Tibial nerve (tissue), 4 donors: ENCODE data around the gene CEL. TPM values are rescaled to one million over a fixed set of nuclear protein-coding genes. Genes with fewer than 3 reads are reported as not detected.
"Not testable (repeated sequence)": the region's sequence is repeated elsewhere in the genome, so short reads cannot be mapped to it uniquely, and the experiment has no call there.

Source experiments
- DNase-seq, 2 donors: peaks; one replicate each; pipeline ENCODE4 v3.0.0-alpha.2; 2019; ENCODE audit warnings: low spot score in 2 of 2
- H3K27ac ChIP-seq, 4 donors: fragments of 200-600 bp; sonication (generic) in 3 of 4; one replicate each; pipeline ENCODE4 v1.5.1; 2017 to 2019; ENCODE audit warnings: mild to moderate bottlenecking in 1 of 4
- H3K27me3 ChIP-seq, 2 donors: fragments of 200-600 bp; sonication (generic) in 1 of 2; one replicate each; pipeline versions ENCODE4 v1.5.1 to v1.6.0; 2017 to 2019
- H3K36me3 ChIP-seq, 3 donors: fragments of 200-600 bp; sonication (generic); one replicate each; pipeline ENCODE4 v1.5.1; 2018 to 2019
- H3K4me1 ChIP-seq, 4 donors: fragments of 200-600 bp; sonication (generic) in 3 of 4; one replicate each; pipeline ENCODE4 v1.5.1; 2017 to 2019
- H3K4me3 ChIP-seq, 4 donors: fragments of 200-600 bp; sonication (generic) in 3 of 4; one replicate each; pipeline ENCODE4 v1.5.1; 2017 to 2019; ENCODE audit warnings: mild to moderate bottlenecking in 1 of 4, moderate library complexity in 1 of 4
- H3K9me3 ChIP-seq, 4 donors: fragments of 200-600 bp; sonication (generic) in 3 of 4; one replicate each; pipeline ENCODE4 v1.5.1; 2017 to 2019
- EP300 ChIP-seq, 2 donors: sonication (generic); formaldehyde crosslinking; IDR thresholded peaks; one replicate each; pipeline ENCODE4 v1.6.1; 2017; ENCODE audit warnings: antibody characterized with exemption in 2 of 2, mild to moderate bottlenecking in 1 of 2
- POLR2A ChIP-seq, 2 donors: fragments of 450-650 bp; IDR thresholded peaks; one replicate each; pipeline ENCODE4 v1.6.1; 2017; ENCODE audit warnings: antibody characterized with exemption in 2 of 2, mild to moderate bottlenecking in 2 of 2, moderate library complexity in 2 of 2
- WGBS, 2 donors: methylation state at CpG; one replicate each; pipeline ENCODE4 v1.1.5; 2018; 5-methylcytosine and 5-hydroxymethylcytosine counted together
- total RNA-seq, 4 donors: library from RNA; depleted of rRNA; stranded (reverse); fragments of >200 nt; gene quantifications; one replicate each; pipeline ENCODE4 v1.1.0, GENCODE V29; 2016
- TF ChIP-seq, protein P1 (sequence below), 5 experiments: fragments of 200-600 bp in 3 of 5; fragments of 450-650 bp in 2 of 5; sonication (generic) in 3 of 5; IDR thresholded peaks; one replicate each; pipeline ENCODE4 v1.5.1; 2016 to 2019; ENCODE audit warnings: antibody characterized with exemption in 5 of 5, mild to moderate bottlenecking in 3 of 5, moderate library complexity in 2 of 5

Gene CEL
- total RNA-seq, 4 donors from 2014 or later, result 1.7 to 10.5 (median 2.6) TPM

DNA sequence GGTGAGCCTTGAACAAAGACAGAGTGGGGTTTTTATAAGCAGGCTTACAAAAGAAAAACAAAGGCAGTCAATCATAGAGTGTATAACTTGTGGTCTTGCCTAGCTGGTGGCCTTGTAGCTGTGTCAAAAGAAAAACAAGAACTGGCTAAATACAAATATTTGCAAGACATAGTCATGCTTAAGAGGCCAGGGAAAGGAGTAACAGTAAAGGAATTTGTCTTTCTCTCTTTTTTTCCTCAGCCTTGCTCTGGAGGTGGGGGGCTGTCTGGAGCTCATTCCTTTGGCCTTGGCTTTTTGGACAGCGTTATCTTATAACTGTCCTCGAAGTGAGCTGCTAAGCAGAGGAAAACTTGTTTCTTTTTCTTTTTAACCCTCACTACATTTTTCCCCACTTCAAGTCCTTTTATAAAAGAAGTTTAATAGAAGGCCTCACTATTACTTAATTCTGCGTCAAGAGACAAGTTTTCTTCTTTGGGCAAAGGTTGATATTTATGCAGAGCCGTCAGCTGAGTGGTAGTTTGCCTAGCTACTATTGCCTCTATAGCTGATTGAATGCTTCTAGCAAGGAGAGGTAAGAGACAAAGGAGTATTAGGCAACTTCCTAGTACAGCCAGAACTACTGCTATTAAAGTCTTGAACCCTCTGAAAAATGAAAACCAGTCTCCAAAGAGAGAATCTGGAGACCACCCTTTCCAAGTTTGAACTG lies 14.3 kb downstream of the CEL start:
- H3K4me3 ChIP-seq, result no peak overlapping the region
- H3K4me1 ChIP-seq, result no peaks in the 10 kb centered on the region
- H3K27ac ChIP-seq, result no peak overlapping the region
- DNase-seq, result no peak
- no peaks in the 10 kb centered on the region for H3K9me3 ChIP-seq
- TF ChIP-seq, protein P1, sequence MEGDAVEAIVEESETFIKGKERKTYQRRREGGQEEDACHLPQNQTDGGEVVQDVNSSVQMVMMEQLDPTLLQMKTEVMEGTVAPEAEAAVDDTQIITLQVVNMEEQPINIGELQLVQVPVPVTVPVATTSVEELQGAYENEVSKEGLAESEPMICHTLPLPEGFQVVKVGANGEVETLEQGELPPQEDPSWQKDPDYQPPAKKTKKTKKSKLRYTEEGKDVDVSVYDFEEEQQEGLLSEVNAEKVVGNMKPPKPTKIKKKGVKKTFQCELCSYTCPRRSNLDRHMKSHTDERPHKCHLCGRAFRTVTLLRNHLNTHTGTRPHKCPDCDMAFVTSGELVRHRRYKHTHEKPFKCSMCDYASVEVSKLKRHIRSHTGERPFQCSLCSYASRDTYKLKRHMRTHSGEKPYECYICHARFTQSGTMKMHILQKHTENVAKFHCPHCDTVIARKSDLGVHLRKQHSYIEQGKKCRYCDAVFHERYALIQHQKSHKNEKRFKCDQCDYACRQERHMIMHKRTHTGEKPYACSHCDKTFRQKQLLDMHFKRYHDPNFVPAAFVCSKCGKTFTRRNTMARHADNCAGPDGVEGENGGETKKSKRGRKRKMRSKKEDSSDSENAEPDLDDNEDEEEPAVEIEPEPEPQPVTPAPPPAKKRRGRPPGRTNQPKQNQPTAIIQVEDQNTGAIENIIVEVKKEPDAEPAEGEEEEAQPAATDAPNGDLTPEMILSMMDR (IDR thresholded peaks at IDR 0.05), result no peak
- TF ChIP-seq POLR2A (IDR thresholded peaks at IDR 0.05) (no peak), EP300 (IDR thresholded peaks at IDR 0.05) (no peak)
- 59 to 62% methylated on average over 4 of the region's 4 CpGs for WGBS, 2 donors
- no peaks in the 10 kb centered on the region for H3K27me3 ChIP-seq
- no peaks in the 10 kb centered on the region for H3K36me3 ChIP-seq

DNA sequence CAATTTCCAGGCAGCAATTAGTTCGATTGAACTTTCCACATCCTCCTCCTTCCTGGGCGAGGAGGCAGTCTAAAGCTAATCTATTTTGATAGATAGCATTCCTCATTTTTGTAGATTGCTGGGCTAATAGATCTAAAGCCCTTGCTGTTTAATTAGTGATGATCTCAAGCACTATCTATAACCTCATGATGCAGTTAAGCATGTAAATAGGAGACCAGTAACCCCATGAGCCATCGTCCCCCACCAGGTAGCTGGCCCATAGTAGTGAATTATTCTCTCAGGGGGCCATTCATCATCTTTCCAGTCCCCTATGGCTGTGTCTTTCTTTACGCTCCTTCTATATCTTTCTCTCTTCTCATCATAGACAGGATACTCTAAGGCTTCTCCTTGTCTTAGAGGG lies 14.9 kb downstream of the CEL start:
- TF ChIP-seq, protein P1 (IDR thresholded peaks at IDR 0.05), result no peak
- TF ChIP-seq POLR2A (IDR thresholded peaks at IDR 0.05) (no peak), EP300 (IDR thresholded peaks at IDR 0.05) (no peak)
- no peak for DNase-seq
- Histone ChIP-seq H3K9me3 (no peaks in the 10 kb centered on the region), H3K4me1 (no peaks in the 10 kb centered on the region), H3K27me3 (no peaks in the 10 kb centered on the region), H3K27ac (no peak overlapping the region), H3K36me3 (no peaks in the 10 kb centered on the region), H3K4me3 (no peak overlapping the region)
- WGBS, 2 donors, result 86 to 89% methylated on average over 4 of the region's 4 CpGs

GRCh38 chr9:133078486-133078885 lies 16.7 kb downstream of the CEL start:
- WGBS, 2 donors, result 87 to 95% methylated on average over 10 to 14 of the region's 14 CpGs
- no peak for DNase-seq
- Histone ChIP-seq H3K36me3 (no peaks in the 10 kb centered on the region), H3K27me3 (no peaks in the 10 kb centered on the region), H3K9me3 (no peaks in the 10 kb centered on the region), H3K4me1 (no peaks in the 10 kb centered on the region), H3K27ac (no peak overlapping the region), H3K4me3 (no peak overlapping the region)
- TF ChIP-seq POLR2A (IDR thresholded peaks at IDR 0.05), result no peak
- TF ChIP-seq, protein P1 (IDR thresholded peaks at IDR 0.05), result no peak
- TF ChIP-seq EP300 (IDR thresholded peaks at IDR 0.05), result no peak

DNA sequence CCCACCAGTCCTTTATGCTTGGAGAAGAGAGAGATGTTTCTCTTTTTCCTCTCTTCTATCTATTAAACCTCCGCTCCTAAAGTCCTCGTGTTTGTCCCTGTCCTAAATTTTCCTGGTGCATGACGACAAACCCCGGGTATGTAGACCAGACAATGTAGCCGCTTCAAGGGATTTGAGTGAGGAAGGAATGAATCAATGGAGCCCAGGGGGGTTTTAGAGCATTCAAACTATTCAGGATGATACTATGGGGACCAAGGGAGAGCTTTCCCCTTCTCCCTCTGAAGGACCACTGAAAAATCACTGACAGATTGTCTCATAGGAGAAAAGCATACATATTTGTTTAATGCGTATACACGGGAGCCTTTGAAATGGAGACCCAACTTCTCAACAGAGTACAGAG lies 18.4 kb downstream of the CEL start:
- Histone ChIP-seq H3K27me3 (no peaks in the 10 kb centered on the region), H3K4me1 (no peaks in the 10 kb centered on the region), H3K4me3 (no peak overlapping the region), H3K9me3 (no peaks in the 10 kb centered on the region), H3K27ac (no peak overlapping the region), H3K36me3 (no peaks in the 10 kb centered on the region)
- WGBS, 2 donors, result 61 to 67% methylated on average over 7 of the region's 7 CpGs
- TF ChIP-seq POLR2A (IDR thresholded peaks at IDR 0.05), result no peak
- no peak for TF ChIP-seq EP300 (IDR thresholded peaks at IDR 0.05)
- TF ChIP-seq, protein P1 (IDR thresholded peaks at IDR 0.05), result no peak
- DNase-seq, result no peak

DNA sequence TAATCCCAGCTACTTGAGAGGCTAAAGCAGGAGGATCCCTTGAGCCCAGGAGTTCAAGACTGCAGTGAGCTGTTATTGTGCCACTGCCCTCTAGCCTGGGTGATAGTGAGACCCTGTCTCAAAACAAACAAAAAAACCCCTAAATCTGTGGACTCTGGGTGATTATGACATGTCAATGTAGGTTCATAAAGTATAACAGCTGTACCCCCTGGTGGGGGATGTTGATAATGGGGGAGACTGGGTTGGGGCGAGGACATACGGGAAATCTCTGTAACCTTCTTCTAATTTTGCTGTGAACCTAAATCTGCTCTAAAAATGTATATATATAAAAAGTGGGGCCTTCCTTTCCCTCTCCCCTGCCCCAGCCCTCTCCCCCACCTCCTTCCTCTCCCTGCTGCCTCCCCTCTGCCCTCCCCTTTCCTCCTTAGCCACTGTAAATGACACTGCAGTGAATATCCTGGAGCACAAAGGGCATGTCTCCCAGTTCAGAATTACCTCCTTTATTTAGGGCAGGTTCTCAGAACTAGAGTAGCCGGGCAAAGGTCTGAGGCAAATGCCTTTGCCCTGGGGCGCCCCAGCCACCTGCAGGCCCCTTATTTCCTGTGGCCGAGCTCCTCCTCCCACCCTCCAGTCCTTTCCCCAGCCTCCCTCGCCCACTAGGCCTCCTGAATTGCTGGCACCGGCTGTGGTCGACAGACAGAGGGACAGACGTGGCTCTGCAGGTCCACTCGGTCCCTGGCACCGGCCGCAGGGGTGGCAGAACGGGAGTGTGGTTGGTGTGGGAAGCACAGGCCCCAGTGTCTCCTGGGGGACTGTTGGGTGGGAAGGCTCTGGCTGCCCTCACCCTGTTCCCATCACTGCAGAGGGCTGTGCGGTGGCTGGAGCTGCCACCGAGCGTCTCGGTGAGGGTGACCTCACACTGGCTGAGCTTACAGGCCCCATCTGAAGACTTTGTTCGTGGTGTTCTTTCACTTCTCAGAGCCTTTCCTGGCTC lies 19.3 kb downstream of the CEL start:
- WGBS, 2 donors, result 66 to 67% methylated on average over 6 to 10 of the region's 18 CpGs
- not testable (repeated sequence) for DNase-seq, H3K9me3 ChIP-seq, H3K4me1 ChIP-seq, H3K36me3 ChIP-seq, H3K4me3 ChIP-seq, H3K27ac ChIP-seq, H3K27me3 ChIP-seq

DNA sequence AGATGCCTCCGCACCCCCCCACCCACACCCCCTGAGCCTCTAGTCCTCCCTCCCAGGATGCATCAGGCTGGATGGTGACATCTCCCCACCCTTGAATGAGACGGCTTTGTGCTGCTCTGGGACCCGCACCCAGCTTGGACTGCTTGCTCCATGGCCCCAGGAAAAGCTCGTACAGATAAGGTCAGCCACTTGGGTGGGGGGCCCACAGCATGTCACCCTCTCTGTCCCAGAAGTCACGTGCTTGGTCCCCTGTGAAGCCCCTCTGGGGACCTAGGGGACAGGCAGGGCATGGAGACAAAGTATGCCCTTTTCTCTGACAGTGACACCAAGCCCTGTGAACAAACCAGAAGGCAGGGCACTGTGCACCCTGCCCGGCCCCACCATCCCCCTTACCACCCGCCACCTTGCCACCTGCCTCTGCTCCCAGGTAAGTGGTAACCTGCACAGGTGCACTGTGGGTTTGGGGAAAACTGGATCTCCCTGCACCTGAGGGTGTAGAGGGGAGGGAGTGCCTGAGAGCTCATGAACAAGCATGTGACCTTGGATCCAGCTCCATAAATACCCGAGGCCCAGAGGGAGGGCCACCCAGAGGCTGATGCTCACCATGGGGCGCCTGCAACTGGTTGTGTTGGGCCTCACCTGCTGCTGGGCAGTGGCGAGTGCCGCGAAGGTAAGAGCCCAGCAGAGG lies 20.3 kb downstream of the CEL start:
- not testable (repeated sequence) for H3K4me3 ChIP-seq, H3K4me1 ChIP-seq, H3K36me3 ChIP-seq, DNase-seq, H3K27me3 ChIP-seq, H3K9me3 ChIP-seq, H3K27ac ChIP-seq
- WGBS, 2 donors, result 75 to 79% methylated on average over 2 to 3 of the region's 12 CpGs

GRCh38 chr9:133083688-133084087 lies 21.9 kb downstream of the CEL start:
- not testable (repeated sequence) for H3K36me3 ChIP-seq, H3K9me3 ChIP-seq, DNase-seq, H3K27me3 ChIP-seq, H3K4me1 ChIP-seq, H3K4me3 ChIP-seq, H3K27ac ChIP-seq
- WGBS, 2 donors, result 48 to 65% methylated on average over 2 to 3 of the region's 9 CpGs

GRCh38 chr9:133086212-133086860 lies 24.6 kb downstream of the CEL start:
- H3K36me3 ChIP-seq, H3K27me3 ChIP-seq, H3K9me3 ChIP-seq, H3K27ac ChIP-seq, H3K4me1 ChIP-seq, H3K4me3 ChIP-seq, DNase-seq: not testable (repeated sequence)
- 80 to 83% methylated on average over 5 to 12 of the region's 17 CpGs for WGBS, 2 donors
